RWPE2 (cell line): ENCODE results near the gene GPS1.

Source experiments
- ATAC-seq: fragments of 200-7000 bp; cut with Tn5 transposase; 3 replicates; pipeline ENCODE4 v1.9.1; 2021; ENCODE audit warnings: low read depth
- DNase-seq: peaks from one replicate; pipeline ENCODE4 v3.0.0-alpha.2; 2020; ENCODE audit warnings: low spot score
- H3K27ac ChIP-seq: fragments of 450-650 bp; 2 replicates; pipeline ENCODE4 v1.5.1; 2017; ENCODE audit warnings: mild to moderate bottlenecking; ENCODE audit not compliant: poor library complexity, severe bottlenecking
- H3K27me3 ChIP-seq: fragments of 250-450 bp; sonication (Bioruptor Pico); 2 replicates; pipeline ENCODE4 v1.5.1; 2021; ENCODE audit warnings: mild to moderate bottlenecking, moderate library complexity; ENCODE audit not compliant: insufficient read depth, poor library complexity, severe bottlenecking
- H3K36me3 ChIP-seq: fragments of 250-450 bp; sonication (Bioruptor Pico); 2 replicates; pipeline ENCODE4 v1.5.1; 2020; ENCODE audit warnings: low read depth, mild to moderate bottlenecking, moderate library complexity
- H3K4me1 ChIP-seq: fragments of 250-450 bp; sonication (Bioruptor Pico); 2 replicates; pipeline ENCODE4 v1.5.1; 2021; ENCODE audit warnings: mild to moderate bottlenecking, moderate library complexity; ENCODE audit not compliant: insufficient read depth, poor library complexity, severe bottlenecking
- H3K4me3 ChIP-seq: fragments of 250-450 bp; sonication (Bioruptor Pico); 2 replicates; pipeline ENCODE4 v1.5.1; 2021; ENCODE audit warnings: mild to moderate bottlenecking, moderate library complexity; ENCODE audit not compliant: severe bottlenecking
- H3K9me3 ChIP-seq: fragments of 250-450 bp; sonication (Bioruptor Pico); 2 replicates; pipeline ENCODE4 v1.5.1; 2021; ENCODE audit warnings: mild to moderate bottlenecking, moderate library complexity; ENCODE audit not compliant: severe bottlenecking
- TF ChIP-seq, protein P1 (sequence below): fragments of 450-650 bp; IDR thresholded peaks from one replicate; pipeline ENCODE4 v1.5.1; 2017; ENCODE audit warnings: mild to moderate bottlenecking, moderate library complexity; ENCODE audit not compliant: poor library complexity, severe bottlenecking

GPS1 gene

DNA sequence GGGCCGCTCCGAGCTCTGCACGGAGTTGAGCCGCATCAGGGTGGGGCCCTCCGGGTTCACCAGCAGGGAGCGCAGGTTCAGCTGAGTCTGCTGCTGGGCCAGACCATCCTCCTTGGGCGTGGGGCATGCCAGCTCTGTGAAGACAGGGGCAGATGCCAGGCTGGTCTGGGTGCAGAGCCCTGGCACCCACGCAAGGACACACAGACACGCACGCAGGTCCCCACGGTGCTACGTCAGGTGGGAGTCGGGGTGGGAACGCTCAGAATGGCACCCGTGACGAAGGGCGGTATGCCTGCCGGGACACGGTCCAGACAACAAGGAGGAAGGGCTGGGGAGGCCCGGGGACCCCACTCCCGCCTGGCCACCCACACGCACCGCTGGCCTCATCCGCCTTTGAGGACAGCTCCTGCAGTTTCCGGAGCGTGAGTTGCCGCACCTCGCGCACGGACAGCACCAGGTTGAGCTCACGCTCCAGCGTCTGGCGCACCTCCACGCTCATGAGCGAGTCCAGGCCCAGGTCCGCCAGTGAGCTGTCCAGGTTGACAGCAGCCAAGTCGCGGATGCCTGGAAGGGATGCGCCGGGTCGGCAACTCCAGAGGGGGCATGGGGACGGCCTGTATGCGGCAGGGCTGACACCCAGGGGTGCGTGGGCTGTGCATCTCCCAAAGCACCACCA is 29.2 kb downstream of the GPS1 start:
- DNase-seq: no peak
- peaks cover 78% of the 10 kb centered on the region for H3K36me3 ChIP-seq
- TF ChIP-seq, protein P1, sequence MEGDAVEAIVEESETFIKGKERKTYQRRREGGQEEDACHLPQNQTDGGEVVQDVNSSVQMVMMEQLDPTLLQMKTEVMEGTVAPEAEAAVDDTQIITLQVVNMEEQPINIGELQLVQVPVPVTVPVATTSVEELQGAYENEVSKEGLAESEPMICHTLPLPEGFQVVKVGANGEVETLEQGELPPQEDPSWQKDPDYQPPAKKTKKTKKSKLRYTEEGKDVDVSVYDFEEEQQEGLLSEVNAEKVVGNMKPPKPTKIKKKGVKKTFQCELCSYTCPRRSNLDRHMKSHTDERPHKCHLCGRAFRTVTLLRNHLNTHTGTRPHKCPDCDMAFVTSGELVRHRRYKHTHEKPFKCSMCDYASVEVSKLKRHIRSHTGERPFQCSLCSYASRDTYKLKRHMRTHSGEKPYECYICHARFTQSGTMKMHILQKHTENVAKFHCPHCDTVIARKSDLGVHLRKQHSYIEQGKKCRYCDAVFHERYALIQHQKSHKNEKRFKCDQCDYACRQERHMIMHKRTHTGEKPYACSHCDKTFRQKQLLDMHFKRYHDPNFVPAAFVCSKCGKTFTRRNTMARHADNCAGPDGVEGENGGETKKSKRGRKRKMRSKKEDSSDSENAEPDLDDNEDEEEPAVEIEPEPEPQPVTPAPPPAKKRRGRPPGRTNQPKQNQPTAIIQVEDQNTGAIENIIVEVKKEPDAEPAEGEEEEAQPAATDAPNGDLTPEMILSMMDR: no peak

DNA sequence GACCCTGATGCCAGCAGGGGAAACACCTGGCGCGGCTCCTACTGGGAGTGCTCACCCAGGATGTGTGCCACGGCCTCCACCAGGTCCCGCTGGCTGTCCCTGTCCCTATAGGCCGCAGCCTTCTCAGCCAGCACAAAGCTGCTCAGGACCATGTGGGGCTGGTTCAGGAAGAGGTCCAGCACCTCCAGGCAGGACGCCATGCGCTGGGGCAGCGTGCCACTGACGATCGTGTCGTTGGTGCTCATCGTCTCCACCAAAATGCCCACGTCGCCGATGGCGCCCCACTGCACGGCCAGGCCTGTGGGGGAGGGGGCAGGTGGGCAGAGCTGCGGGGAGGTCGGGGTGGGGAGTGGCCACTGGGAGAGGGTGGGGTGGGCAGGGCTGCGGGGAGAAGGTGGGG is 29.8 kb downstream of the GPS1 start:
- no peaks in the 10 kb centered on the region for H3K4me1 ChIP-seq
- TF ChIP-seq, protein P1: no peak
- peaks cover 84% of the 10 kb centered on the region for H3K36me3 ChIP-seq
- no peaks in the 10 kb centered on the region for H3K9me3 ChIP-seq
- no peak for ATAC-seq
- H3K27ac ChIP-seq: no peak overlapping the region
- no peak overlapping the region for H3K4me3 ChIP-seq
- no peaks in the 10 kb centered on the region for H3K27me3 ChIP-seq
- DNase-seq: no peak

More for the DNA sequence above, 29.2 kb downstream of the GPS1 start:
- no peaks in the 10 kb centered on the region for H3K27me3 ChIP-seq
- no peak overlapping the region for H3K27ac ChIP-seq
- ATAC-seq: no peak
- H3K9me3 ChIP-seq: no peaks in the 10 kb centered on the region
- no peaks in the 10 kb centered on the region for H3K4me1 ChIP-seq
- H3K4me3 ChIP-seq: no peak overlapping the region

DNA sequence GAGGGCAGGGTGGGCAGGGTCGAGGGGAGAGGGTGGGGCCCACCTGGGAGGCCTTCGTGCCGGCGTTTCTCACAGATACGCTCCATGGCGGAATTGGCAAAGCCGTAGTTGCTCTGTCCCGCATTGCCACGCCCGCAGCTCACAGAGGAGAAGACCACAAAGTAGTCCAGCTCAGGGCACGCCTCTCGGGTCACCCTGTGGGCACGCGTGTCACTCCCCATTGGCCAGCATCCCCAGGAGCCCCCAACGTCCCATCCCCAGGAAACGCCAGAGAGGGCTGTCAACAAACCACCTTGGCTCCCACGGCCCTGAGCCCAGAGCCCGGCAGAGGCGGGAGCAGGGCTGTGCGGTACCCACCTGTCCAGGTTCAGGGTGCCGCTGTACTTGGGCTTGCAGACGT is 30.3 kb downstream of the GPS1 start:
- Histone ChIP-seq H3K4me1 (no peaks in the 10 kb centered on the region), H3K36me3 (peaks cover 88% of the 10 kb centered on the region), H3K4me3 (no peak overlapping the region), H3K27me3 (no peaks in the 10 kb centered on the region), H3K9me3 (no peaks in the 10 kb centered on the region), H3K27ac (no peak overlapping the region)
- no peak for ATAC-seq
- no peak for DNase-seq
- TF ChIP-seq, protein P1: no peak

DNA sequence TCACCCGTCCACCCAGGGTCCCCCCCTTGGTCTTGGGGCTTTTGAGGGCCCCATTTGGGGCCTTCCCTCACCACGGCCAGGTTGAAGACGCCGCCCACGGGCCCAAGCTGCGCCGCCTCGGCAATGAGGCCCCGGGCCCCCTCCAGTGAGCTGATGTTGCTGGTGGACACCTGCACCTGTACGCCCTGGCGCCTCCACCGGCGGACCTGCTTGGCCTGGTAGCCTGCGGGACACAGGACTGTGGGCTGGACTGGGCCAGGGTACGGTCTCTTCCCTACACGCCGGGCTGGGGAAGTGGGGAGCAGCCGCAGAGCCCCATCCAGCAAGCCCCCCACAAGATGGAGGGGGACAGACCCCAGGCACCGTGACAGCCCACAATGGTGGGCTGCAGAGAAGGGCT is 30.8 kb downstream of the GPS1 start:
- Histone ChIP-seq H3K27me3 (no peaks in the 10 kb centered on the region), H3K4me3 (no peak overlapping the region), H3K27ac (no peak overlapping the region), H3K36me3 (peaks cover 93% of the 10 kb centered on the region), H3K4me1 (no peaks in the 10 kb centered on the region), H3K9me3 (no peaks in the 10 kb centered on the region)
- DNase-seq: no peak
- no peak for ATAC-seq
- TF ChIP-seq, protein P1: no peak

DNA sequence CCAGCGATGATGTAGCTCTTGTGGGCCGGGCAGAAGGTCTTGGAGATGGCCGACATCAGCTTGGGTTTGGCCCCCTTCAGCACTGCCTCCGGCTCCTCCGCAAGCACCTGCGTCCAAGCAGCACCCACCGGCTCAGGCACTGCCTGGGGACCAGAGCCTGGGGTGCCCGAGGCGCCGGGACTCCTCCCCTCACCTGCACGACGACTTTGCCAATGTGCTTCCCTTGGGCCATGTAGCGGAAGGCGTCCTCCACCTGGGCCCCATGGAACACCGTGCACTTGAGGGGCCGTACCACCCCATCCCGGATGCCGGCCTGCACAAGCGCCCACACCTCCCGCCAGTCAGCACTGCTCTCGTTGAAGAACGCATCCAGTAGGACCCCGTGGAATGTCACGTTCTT is 31.3 kb downstream of the GPS1 start:
- Histone ChIP-seq H3K4me1 (no peaks in the 10 kb centered on the region), H3K9me3 (no peaks in the 10 kb centered on the region), H3K36me3 (peaks cover 94% of the 10 kb centered on the region), H3K4me3 (no peak overlapping the region), H3K27me3 (no peaks in the 10 kb centered on the region), H3K27ac (no peak overlapping the region)
- TF ChIP-seq, protein P1: no peak
- DNase-seq (no peak), ATAC-seq (no peak)
